G401.6 (cell line): ENCODE results near the gene CHPF2.

Experiments
- FAIRE-seq: peaks from 2 replicates; lab custom pipeline; 2012; peaks lifted over from hg19 to GRCh38; lab: Jason Lieb, UNC

Gene CHPF2

GRCh38 chr7:151246851-151247580 lies 14.7 kb downstream of the CHPF2 start:
- FAIRE-seq = no peak

- no peak for FAIRE-seq
Measured at GRCh38 chr7:151247611-151248345, 15.5 kb downstream of the CHPF2 start.

- no peak for FAIRE-seq
Measured at GRCh38 chr7:151248346-151249033, 16.2 kb downstream of the CHPF2 start, which contains the start of gene SMARCD3. Gene SMARCD3 (minus strand): TSS chr7:151248694. CDS start chr7:151248562, 132 bp downstream.

GRCh38 chr7:151249034-151249731 lies 16.9 kb downstream of the CHPF2 start:
- FAIRE-seq = no peak

- FAIRE-seq = no peak
Measured at GRCh38 chr7:151249732-151250072, 17.4 kb downstream of the CHPF2 start.

- no peak for FAIRE-seq
Measured at GRCh38 chr7:151250181-151251132, 18.2 kb downstream of the CHPF2 start.

- FAIRE-seq = no peak
Measured at GRCh38 chr7:151251328-151251688, 19.0 kb downstream of the CHPF2 start.

- no peak for FAIRE-seq
Measured at GRCh38 chr7:151251689-151252560, 19.6 kb downstream of the CHPF2 start.

GRCh38 chr7:151252561-151252835 lies 20.2 kb downstream of the CHPF2 start:
- no peak for FAIRE-seq

- no peak for FAIRE-seq
Measured at GRCh38 chr7:151252961-151253711, 20.9 kb downstream of the CHPF2 start.

- FAIRE-seq = no peak
Measured at GRCh38 chr7:151254316-151254715, 22.0 kb downstream of the CHPF2 start.

- no peak for FAIRE-seq
Measured at GRCh38 chr7:151254851-151255250, 22.6 kb downstream of the CHPF2 start.

- FAIRE-seq = no peak
Measured at GRCh38 chr7:151255390-151255789, 23.1 kb downstream of the CHPF2 start.

- no peak for FAIRE-seq
Measured at GRCh38 chr7:151256410-151257045, 24.2 kb downstream of the CHPF2 start.

- no peak for FAIRE-seq
Measured at GRCh38 chr7:151257990-151258389, 25.7 kb downstream of the CHPF2 start.

- FAIRE-seq = no peak
Measured at GRCh38 chr7:151260471-151260870, 28.2 kb downstream of the CHPF2 start.

GRCh38 chr7:151260883-151261282 lies 28.6 kb downstream of the CHPF2 start:
- FAIRE-seq = no peak

GRCh38 chr7:151261529-151261928 lies 29.2 kb downstream of the CHPF2 start:
- FAIRE-seq = no peak

GRCh38 chr7:151264615-151265014 lies 32.3 kb downstream of the CHPF2 start:
- FAIRE-seq = no peak
